DOHH2 (cell line): ENCODE measurements around the gene TBCE.

Source experiments
- H3F3A ChIP-seq: fragments of 200-600 bp; sonication (generic), shearing (Covaris generic); 2 replicates; pipeline ENCODE4 v1.6.0; 2016; ENCODE audit warnings: antibody characterized with exemption, mild to moderate bottlenecking; ENCODE audit not compliant: control insufficient read depth, insufficient read depth
- H3K27ac ChIP-seq: fragments of 200-600 bp; sonication (generic); 2 replicates; pipeline ENCODE4 v1.5.1; 2014; ENCODE audit warnings: low read depth, mild to moderate bottlenecking, low read length, moderate library complexity
- H3K27me3 ChIP-seq: fragments of 200-600 bp; sonication (generic); 2 replicates; pipeline ENCODE4 v1.6.1; 2014; ENCODE audit warnings: mild to moderate bottlenecking, low read length, mixed read lengths; ENCODE audit not compliant: control insufficient read depth
- H3K36me3 ChIP-seq: fragments of 200-600 bp; sonication (generic); 2 replicates; pipeline ENCODE4 v1.6.1; 2014; ENCODE audit warnings: mild to moderate bottlenecking, low read length, moderate library complexity, mixed read lengths; ENCODE audit not compliant: control insufficient read depth
- H3K4me1 ChIP-seq: fragments of 200-600 bp; sonication (generic); 2 replicates; pipeline ENCODE4 v1.6.1; 2014; ENCODE audit warnings: mild to moderate bottlenecking, low read length, mixed read lengths; ENCODE audit not compliant: control insufficient read depth
- H3K4me2 ChIP-seq: fragments of 200-600 bp; sonication (generic); 2 replicates; pipeline ENCODE4 v1.6.0; 2014; ENCODE audit warnings: mild to moderate bottlenecking, low read length, moderate library complexity
- H3K4me3 ChIP-seq: fragments of 200-600 bp; sonication (generic); 2 replicates; pipeline ENCODE4 v1.5.1; 2014; ENCODE audit warnings: mild to moderate bottlenecking, low read length, mixed read lengths
- H3K79me2 ChIP-seq: fragments of 200-600 bp; sonication (generic); 2 replicates; pipeline ENCODE4 v1.6.1; 2014; ENCODE audit warnings: mild to moderate bottlenecking, low read length, mixed read lengths; ENCODE audit not compliant: control insufficient read depth
- H3K9me2 ChIP-seq: fragments of 200-600 bp; sonication (generic); replicated peaks from 2 replicates; pipeline ENCODE4 v1.6.1; 2014; ENCODE audit warnings: mild to moderate bottlenecking, low read length, mixed read lengths; ENCODE audit not compliant: control insufficient read depth
- H3K9me3 ChIP-seq: fragments of 200-600 bp; sonication (generic); 2 replicates; pipeline ENCODE4 v1.6.1; 2014; ENCODE audit warnings: antibody characterized with exemption, low read length, mixed read lengths; ENCODE audit not compliant: control insufficient read depth, insufficient read depth
- H4K20me1 ChIP-seq: fragments of 200-600 bp; sonication (generic); 2 replicates; pipeline ENCODE4 v1.6.0; 2014; ENCODE audit warnings: low read depth, mild to moderate bottlenecking, antibody characterized with exemption, low read length, moderate library complexity; ENCODE audit not compliant: control insufficient read depth, insufficient read depth
- EZH2phosphoT487 ChIP-seq: fragments of 200-600 bp; sonication (generic); IDR thresholded peaks from 2 replicates; pipeline ENCODE4 v1.6.1; 2017; ENCODE audit warnings: borderline replicate concordance, mild to moderate bottlenecking, antibody characterized with exemption, low read length, moderate library complexity, mixed read lengths
- TF ChIP-seq, protein P1 (sequence below): fragments of 200-600 bp; sonication (generic); IDR thresholded peaks from one replicate; pipeline ENCODE4 v1.5.1; 2014; ENCODE audit warnings: antibody characterized with exemption, mild to moderate bottlenecking, low read depth, low read length; ENCODE audit not compliant: poor library complexity, severe bottlenecking

TBCE gene

DNA sequence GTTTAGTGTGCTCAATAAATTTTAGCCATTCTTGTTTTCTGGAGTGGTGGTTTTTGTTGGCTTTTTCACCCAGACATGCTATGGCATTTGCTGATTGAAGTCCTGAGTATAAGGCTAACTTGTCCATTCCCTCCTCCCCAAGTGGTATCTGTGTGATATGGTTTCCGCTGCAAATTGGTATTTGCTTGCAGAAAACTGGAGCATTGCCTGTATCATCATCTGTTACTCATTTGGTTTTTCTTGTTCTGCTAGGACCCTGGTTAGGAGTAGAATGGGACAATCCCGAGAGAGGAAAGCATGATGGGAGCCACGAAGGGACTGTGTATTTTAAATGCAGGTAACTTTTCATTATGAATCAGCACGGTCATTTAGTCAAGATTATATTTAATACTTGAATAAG lies 34.0 kb downstream of the TBCE start:
- TF ChIP-seq EZH2phosphoT487 = no peak
- TF ChIP-seq, protein P1, sequence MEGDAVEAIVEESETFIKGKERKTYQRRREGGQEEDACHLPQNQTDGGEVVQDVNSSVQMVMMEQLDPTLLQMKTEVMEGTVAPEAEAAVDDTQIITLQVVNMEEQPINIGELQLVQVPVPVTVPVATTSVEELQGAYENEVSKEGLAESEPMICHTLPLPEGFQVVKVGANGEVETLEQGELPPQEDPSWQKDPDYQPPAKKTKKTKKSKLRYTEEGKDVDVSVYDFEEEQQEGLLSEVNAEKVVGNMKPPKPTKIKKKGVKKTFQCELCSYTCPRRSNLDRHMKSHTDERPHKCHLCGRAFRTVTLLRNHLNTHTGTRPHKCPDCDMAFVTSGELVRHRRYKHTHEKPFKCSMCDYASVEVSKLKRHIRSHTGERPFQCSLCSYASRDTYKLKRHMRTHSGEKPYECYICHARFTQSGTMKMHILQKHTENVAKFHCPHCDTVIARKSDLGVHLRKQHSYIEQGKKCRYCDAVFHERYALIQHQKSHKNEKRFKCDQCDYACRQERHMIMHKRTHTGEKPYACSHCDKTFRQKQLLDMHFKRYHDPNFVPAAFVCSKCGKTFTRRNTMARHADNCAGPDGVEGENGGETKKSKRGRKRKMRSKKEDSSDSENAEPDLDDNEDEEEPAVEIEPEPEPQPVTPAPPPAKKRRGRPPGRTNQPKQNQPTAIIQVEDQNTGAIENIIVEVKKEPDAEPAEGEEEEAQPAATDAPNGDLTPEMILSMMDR = no peak
- Histone ChIP-seq H3K4me1 (no peaks in the 10 kb centered on the region), H3K79me2 (peaks cover 20% of the 10 kb centered on the region), H3K4me2 (no peak overlapping the region), H3K9me2 (no peaks in the 10 kb centered on the region), H3K4me3 (no peak overlapping the region), H3K27me3 (no peaks in the 10 kb centered on the region), H3K9me3 (no peaks in the 10 kb centered on the region), H3F3A (no peaks in the 10 kb centered on the region), H3K27ac (no peak overlapping the region), H3K36me3 (no peaks in the 10 kb centered on the region), H4K20me1 (0 out of 2 replicates have a peak, but pooled peaks cover 2% of the 10 kb centered on the region)

DNA sequence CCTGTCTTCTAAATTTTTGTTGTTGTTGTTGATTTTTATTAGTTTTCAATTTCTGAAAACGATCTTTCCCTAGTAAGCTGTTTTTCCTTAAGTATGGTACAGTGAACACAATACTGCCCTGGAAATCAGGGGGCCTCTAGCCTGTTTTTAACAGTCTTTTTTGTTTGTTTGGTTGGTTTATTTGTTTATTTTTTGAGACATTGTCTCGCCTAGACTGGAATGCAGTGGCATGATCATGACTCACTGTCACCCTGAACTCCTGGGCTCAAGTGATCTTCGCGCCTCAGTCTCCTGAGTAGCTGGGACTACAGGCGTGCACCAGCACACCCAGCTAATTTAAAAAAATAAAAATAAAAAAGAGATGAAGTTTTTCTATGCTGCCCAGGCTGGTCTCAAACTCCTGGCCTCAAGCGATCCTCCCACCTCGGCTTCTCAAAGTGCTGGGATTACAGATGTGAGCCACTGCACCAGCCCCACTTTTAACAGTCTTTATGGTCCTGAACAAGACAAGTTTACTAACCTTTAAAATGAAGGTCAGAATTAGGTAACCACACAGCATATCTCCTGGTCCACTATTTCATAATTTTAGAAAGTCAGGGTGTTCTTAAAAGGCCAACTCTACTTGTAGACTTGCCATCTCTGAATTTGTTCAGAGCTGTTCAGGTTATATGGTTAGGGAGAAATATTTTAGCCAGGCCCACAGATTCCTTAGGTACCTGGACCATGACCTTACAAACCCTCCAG lies 35.4 kb downstream of the TBCE start:
- no peak overlapping the region for H3K4me2 ChIP-seq
- 0 out of 2 replicates have a peak, but pooled peaks cover 2% of the 10 kb centered on the region for H4K20me1 ChIP-seq
- TF ChIP-seq, protein P1 = no peak
- no peak for TF ChIP-seq EZH2phosphoT487
- no peaks in the 10 kb centered on the region for H3K27me3 ChIP-seq
- H3K36me3 ChIP-seq = no peaks in the 10 kb centered on the region
- H3K79me2 ChIP-seq = peaks cover 12% of the 10 kb centered on the region
- H3K9me2 ChIP-seq = no peaks in the 10 kb centered on the region
- no peak overlapping the region for H3K4me3 ChIP-seq
- H3K27ac ChIP-seq = no peak overlapping the region
- no peaks in the 10 kb centered on the region for H3F3A ChIP-seq
- no peaks in the 10 kb centered on the region for H3K9me3 ChIP-seq
- H3K4me1 ChIP-seq = no peaks in the 10 kb centered on the region

DNA sequence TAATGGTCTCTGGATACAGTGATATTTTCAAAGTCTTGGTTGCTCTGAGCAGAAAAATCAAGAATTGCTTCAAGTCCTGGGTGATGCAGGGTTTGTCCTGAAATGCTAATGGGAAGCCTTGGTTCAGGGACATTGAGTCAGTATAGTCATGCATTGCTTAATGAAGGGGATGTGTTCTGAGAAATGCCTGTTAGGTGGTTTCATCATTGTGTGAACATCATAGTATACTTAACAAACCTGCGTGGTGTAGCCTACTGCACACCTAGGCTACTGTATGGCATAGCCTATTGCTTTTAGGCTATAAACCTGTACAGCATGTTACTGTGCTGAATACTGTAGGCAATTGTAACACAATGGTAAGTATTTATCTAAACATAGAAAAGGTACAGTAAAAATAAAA lies 36.4 kb downstream of the TBCE start:
- Histone ChIP-seq H3F3A (no peaks in the 10 kb centered on the region), H3K4me2 (no peak overlapping the region), H3K27ac (no peak overlapping the region), H3K4me1 (no peaks in the 10 kb centered on the region), H3K9me3 (no peaks in the 10 kb centered on the region), H3K79me2 (peaks cover 6% of the 10 kb centered on the region; the same call in 1 of the 2 replicates), H3K36me3 (no peaks in the 10 kb centered on the region), H4K20me1 (0 out of 2 replicates have a peak, but pooled peaks cover 2% of the 10 kb centered on the region), H3K9me2 (no peaks in the 10 kb centered on the region), H3K4me3 (no peak overlapping the region), H3K27me3 (no peaks in the 10 kb centered on the region)
- TF ChIP-seq EZH2phosphoT487 = no peak
- TF ChIP-seq, protein P1 = no peak
